Thoracic aorta (tissue), 2 donors: Measurements from ENCODE around the gene PSMG3. TPM values are rescaled to one million over a fixed set of nuclear protein-coding genes. Genes with fewer than 3 reads are reported as not detected.

Source experiments
- ATAC-seq: fragments of 150-250 bp; one replicate; pipeline ENCODE4 v1.8.0; 2017; ENCODE audit warnings: low read depth; ENCODE audit not compliant: insufficient number of reproducible peaks, low FRiP score
- DNase-seq: peaks from one replicate; pipeline ENCODE4 v3.0.0-alpha.2; 2020; ENCODE audit warnings: low spot score
- H3K27ac ChIP-seq, 2 donors: fragments of 200-600 bp; sonication (generic); 1 replicate in 1 of 2; 2 replicates in 1 of 2; pipeline ENCODE4 v1.5.1; 2016; ENCODE audit warnings: mild to moderate bottlenecking in 2 of 2, moderate library complexity in 2 of 2
- H3K27me3 ChIP-seq: fragments of 200-600 bp; sonication (generic); replicated peaks from 2 replicates; pipeline ENCODE4 v1.6.0; 2016; ENCODE audit warnings: mild to moderate bottlenecking; ENCODE audit not compliant: insufficient read depth
- H3K36me3 ChIP-seq: fragments of 200-600 bp; sonication (generic); one replicate; pipeline ENCODE4 v1.5.1; 2016
- H3K4me1 ChIP-seq, 2 donors: fragments of 200-600 bp; sonication (generic); 1 replicate in 1 of 2; 2 replicates in 1 of 2; pipeline versions ENCODE4 v1.5.1 to v1.6.0; 2016; ENCODE audit warnings: low read depth in 2 of 2, mild to moderate bottlenecking in 1 of 2; ENCODE audit not compliant: control insufficient read depth in 1 of 2
- H3K4me3 ChIP-seq: fragments of 200-600 bp; sonication (generic); 2 replicates; pipeline ENCODE4 v1.5.1; 2016; ENCODE audit warnings: mild to moderate bottlenecking
- H3K9me3 ChIP-seq: fragments of 200-600 bp; sonication (generic); 2 replicates; pipeline ENCODE4 v1.5.1; 2016
- total RNA-seq, 2 donors: library from RNA; depleted of rRNA; stranded (reverse); fragments of >200 nt; gene quantifications; one replicate each; pipeline versions ENCODE4 v1.1.0 to v1.2.3, GENCODE V29; 2016
- TF ChIP-seq, protein P1 (sequence below): fragments of 200-600 bp; sonication (generic); IDR thresholded peaks from one replicate; pipeline ENCODE4 v1.5.1; 2019; ENCODE audit warnings: antibody characterized with exemption

The PSMG3 gene
- total RNA-seq, 2 donors from 2014 or later = 30.9 to 40.4 TPM

GRCh38 chr7:1557006-1557405, 12.8 kb downstream of the PSMG3 start:
- Histone ChIP-seq H3K36me3 (no peaks in the 10 kb centered on the region), H3K27ac (no peak overlapping the region), H3K27me3 (no peaks in the 10 kb centered on the region)

GRCh38 chr7:1555813-1556543, 13.9 kb downstream of the PSMG3 start, which contains the start of gene TMEM184A:
TMEM184A (minus strand) TSS chr7:1556205; CDS start chr7:1555484, 721 bp downstream.
- H3K27me3 ChIP-seq = no peaks in the 10 kb centered on the region
- no peak within 1 kb of the TSS for H3K4me3 ChIP-seq
- no peaks in the 10 kb centered on the region for H3K36me3 ChIP-seq
- TF ChIP-seq, protein P1, sequence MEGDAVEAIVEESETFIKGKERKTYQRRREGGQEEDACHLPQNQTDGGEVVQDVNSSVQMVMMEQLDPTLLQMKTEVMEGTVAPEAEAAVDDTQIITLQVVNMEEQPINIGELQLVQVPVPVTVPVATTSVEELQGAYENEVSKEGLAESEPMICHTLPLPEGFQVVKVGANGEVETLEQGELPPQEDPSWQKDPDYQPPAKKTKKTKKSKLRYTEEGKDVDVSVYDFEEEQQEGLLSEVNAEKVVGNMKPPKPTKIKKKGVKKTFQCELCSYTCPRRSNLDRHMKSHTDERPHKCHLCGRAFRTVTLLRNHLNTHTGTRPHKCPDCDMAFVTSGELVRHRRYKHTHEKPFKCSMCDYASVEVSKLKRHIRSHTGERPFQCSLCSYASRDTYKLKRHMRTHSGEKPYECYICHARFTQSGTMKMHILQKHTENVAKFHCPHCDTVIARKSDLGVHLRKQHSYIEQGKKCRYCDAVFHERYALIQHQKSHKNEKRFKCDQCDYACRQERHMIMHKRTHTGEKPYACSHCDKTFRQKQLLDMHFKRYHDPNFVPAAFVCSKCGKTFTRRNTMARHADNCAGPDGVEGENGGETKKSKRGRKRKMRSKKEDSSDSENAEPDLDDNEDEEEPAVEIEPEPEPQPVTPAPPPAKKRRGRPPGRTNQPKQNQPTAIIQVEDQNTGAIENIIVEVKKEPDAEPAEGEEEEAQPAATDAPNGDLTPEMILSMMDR = no peak
- no peaks in the 10 kb centered on the region for H3K9me3 ChIP-seq
- ATAC-seq (no peak), DNase-seq (no peak)
- peaks cover 4 to 11% of the 10 kb centered on the region in 2 donors for H3K4me1 ChIP-seq
- H3K27ac ChIP-seq = no peak within 1 kb of the TSS

More at GRCh38 chr7:1557006-1557405, 12.8 kb downstream of the PSMG3 start:
- Histone ChIP-seq H3K9me3 (no peaks in the 10 kb centered on the region), H3K4me3 (no peak overlapping the region), H3K4me1 (peaks cover 4 to 11% of the 10 kb centered on the region in 2 donors)
- DNase-seq = no peak
- TF ChIP-seq, protein P1 = no peak
- no peak for ATAC-seq

DNA sequence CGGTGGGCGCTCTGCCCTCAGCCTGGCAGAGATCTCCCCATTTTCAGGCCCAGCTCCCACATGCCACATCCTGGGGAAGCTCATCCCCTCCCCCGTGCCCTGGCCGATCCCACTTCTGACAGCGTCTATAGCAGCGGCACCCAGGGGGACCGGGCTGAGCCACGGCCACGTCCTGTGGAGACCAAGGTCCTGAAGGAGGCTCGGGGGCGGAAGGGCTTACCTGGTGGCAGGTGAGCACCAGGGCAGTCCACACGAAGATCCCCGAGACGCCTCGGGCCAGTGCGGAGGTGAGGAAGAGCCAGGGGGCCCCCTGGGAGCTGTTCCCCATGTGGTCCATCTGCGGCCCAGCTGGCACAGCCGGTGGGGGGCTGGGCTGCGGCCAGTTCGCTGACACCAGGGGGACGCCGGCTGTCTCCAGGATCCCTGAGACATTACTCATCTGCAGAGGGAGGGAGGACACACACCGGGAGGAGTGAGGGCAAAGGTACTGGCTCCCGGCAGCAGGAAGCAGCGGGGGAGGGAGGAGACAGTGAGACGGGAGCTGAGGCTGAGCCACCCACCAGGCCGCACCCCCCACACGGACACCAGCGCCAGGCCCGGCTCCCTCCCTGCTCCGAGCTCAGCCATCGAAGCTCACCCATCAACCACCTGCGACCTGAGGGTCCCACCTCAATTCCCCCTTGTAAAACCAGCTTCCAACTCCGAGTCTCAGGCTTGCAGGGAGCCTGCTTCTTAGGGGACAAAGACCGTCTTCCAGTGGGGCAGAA, 14.6 kb downstream of the PSMG3 start:
- H3K4me3 ChIP-seq = no peak overlapping the region
- DNase-seq (no peak), ATAC-seq (peak; percentile 55)

DNA sequence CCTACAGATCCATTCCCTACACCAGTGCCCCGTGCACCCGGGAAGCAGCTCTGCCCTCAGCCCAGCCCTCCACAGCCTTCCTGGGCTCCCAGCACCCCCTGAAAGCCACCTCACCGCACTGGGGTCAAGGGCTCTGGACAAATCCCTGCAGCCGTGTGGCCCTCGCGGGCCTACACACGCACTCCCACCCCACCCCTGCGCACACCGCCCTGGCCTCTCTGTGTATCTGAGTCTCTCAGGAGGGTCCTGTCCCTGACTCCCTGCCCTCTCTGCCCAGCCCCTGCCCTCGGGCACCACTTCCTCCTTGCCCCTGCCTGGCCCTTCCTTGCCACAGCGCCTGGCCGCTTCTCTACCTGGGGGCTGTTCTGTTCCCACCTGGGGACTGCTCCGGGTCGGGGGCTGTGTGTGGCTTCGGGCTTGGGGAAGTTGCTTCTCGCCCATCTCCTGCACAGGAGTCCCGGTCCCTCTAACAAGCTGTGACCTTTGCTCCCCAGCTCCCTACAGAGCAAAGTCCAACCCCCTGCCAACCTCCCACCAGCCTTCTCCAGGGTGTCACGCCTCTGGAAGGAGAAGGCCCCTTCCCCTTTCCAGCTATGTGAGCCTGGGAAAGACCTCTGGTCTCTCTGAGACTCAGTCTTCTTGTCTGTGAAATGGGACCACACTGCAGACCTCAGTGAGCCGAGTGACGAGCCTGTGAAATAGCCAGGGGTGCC, 15.3 kb downstream of the PSMG3 start:
- no peak for ATAC-seq

More for the DNA sequence above, 14.6 kb downstream of the PSMG3 start:
- H3K4me1 ChIP-seq = peaks cover 4 to 11% of the 10 kb centered on the region in 2 donors
- TF ChIP-seq, protein P1 = no peak
- no peaks in the 10 kb centered on the region for H3K9me3 ChIP-seq
- H3K36me3 ChIP-seq = no peaks in the 10 kb centered on the region
- no peak overlapping the region for H3K27ac ChIP-seq
- H3K27me3 ChIP-seq = no peaks in the 10 kb centered on the region

More for the DNA sequence above, 15.3 kb downstream of the PSMG3 start:
- Histone ChIP-seq H3K9me3 (no peaks in the 10 kb centered on the region), H3K4me1 (peaks cover 4 to 11% of the 10 kb centered on the region in 2 donors), H3K36me3 (no peaks in the 10 kb centered on the region), H3K27me3 (no peaks in the 10 kb centered on the region), H3K27ac (no peak overlapping the region), H3K4me3 (no peak overlapping the region)
- DNase-seq = no peak
- TF ChIP-seq, protein P1 = no peak
